ENCODE measurements around the gene TPSG1. TPM values are rescaled to one million over a fixed set of nuclear protein-coding genes. Genes with fewer than 3 reads are reported as not detected.

The TPSG1 gene
- total RNA-seq, 1 experiment from 2014 or later: not detected

DNA sequence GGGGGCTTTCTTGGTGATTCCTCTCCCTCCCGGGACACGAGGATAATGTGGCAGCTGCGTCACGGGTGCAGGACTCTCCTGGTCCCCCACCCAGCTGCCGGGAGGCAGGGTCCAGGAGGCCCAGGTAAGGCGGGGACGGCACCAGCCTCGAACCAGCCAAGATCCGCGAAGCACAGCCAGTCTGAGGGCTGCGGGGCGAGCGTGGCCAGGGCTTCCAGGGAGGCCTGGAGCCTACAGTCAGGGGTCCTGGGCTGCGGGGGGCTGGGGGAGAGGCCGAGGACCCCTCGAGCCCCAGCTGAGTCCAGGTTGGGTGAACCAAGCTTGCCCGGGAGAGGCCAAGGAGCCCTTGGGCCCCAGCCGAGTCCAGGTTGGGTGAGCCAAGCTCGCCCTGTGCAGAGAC, 40.8 kb upstream of the TPSG1 start (continued):
- TF ChIP-seq JUND (IDR thresholded peaks at IDR 0.05): no peak

DNA sequence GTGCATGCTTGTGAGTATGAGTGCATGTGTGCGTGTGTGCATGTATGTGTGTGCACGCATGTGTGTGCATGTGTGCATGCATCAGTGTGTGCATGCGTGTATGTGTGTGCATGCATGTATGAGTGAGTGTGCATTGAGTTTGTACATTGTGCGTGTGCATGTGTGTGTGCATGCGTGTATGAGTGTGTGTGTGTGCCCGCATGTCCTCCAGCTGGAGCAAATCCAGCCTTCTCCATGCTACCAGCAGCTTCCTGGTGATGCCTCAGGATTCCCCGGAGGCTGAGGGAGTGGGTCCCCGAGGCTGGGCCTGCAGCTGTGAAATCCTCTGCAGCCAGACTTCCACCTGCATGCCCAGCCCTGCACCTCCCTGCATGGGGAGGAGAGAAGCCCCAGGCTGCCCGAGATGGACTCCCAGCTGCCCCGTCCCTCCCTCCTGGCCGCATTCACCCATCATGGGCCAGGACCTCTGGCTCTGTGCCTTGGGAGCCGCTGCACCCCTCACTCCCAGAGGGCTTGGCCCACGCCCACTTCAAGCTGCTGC, 40.1 kb upstream of the TPSG1 start:
- H4K20me1 ChIP-seq (ENCODE audit: insufficient read depth): no peaks in the 10 kb centered on the region
- ATAC-seq (no peak), DNase-seq (ENCODE audit: low read depth, low spot score) (no peak)
- no peaks in the 10 kb centered on the region; a peak in 1 of 4 replicates for H3K9me3 ChIP-seq (ENCODE audit: control insufficient read depth in 1 of 2, insufficient read depth in 1 of 2, low read depth in 1 of 2, low read length in 2 of 2)
- no peak overlapping the region for H3K4me2 ChIP-seq (ENCODE audit: low read length)
- H3K79me2 ChIP-seq (ENCODE audit: insufficient read depth, low read length): no peaks in the 10 kb centered on the region
- peaks cover 4 to 5% of the 10 kb centered on the region in 2 experiments; a peak in 3 of 4 replicates for H3K4me1 ChIP-seq (ENCODE audit: control insufficient read depth in 1 of 2, insufficient read depth in 2 of 2, low read length in 2 of 2)
- RAD21 ChIA-PET (ENCODE audit: low non-redundant PET in 1 of 2, low total read pairs in 2 of 2, uncharacterized antibody in 2 of 2, unreplicated experiment in 2 of 2): no interaction called here
- CTCF ChIA-PET: no interaction called here
- intact Hi-C loops (cut with micrococcal nuclease): no loop called here
- POLR2A ChIA-PET: no interaction called here
- H3K27ac ChIP-seq (ENCODE audit: low read depth, low read length): no peak overlapping the region
- H3K4me3 ChIP-seq (replicated peaks in 1 of 2; ENCODE audit: low read depth in 1 of 2, low read length in 2 of 2): no peak overlapping the region
- no peaks in the 10 kb centered on the region for H3K9me2 ChIP-seq (ENCODE audit: insufficient read depth)
- no peaks in the 10 kb centered on the region for H3K27me3 ChIP-seq (ENCODE audit: insufficient read depth, low read length)
- TF ChIP-seq JUND (IDR thresholded peaks at IDR 0.05) (no peak), CBX3 (IDR thresholded peaks at IDR 0.05; ENCODE audit: low read depth) (no peak), RAD21 (IDR thresholded peaks at IDR 0.05; ENCODE audit: low read depth) (no peak), FOSL1 (IDR thresholded peaks at IDR 0.05; ENCODE audit: low read depth) (no peak), ZFX (IDR thresholded peaks at IDR 0.05) (no peak), POLR2AphosphoS5 (IDR thresholded peaks at IDR 0.05; ENCODE audit: low read depth, low read length) (no peak), EZH2phosphoT487 (IDR thresholded peaks at IDR 0.05; ENCODE audit: borderline replicate concordance) (no peak), YY1 (IDR thresholded peaks at IDR 0.05; ENCODE audit: extremely low read depth, insufficient replicate concordance, low read depth, low read length) (no peak), SRF (IDR thresholded peaks at IDR 0.05; ENCODE audit: low read depth) (no peak), EZH2 (IDR thresholded peaks at IDR 0.05) (no peak), TCF7L2 (IDR thresholded peaks at IDR 0.05; ENCODE audit: borderline replicate concordance, extremely low read depth, insufficient read depth, insufficient read length) (no peak), SP1 (IDR thresholded peaks at IDR 0.05; ENCODE audit: low read depth) (no peak), POLR2A (IDR thresholded peaks at IDR 0.05; ENCODE audit: borderline replicate concordance, extremely low read depth, insufficient read depth, insufficient read length) (no peak)
- TF ChIP-seq, protein P1, sequence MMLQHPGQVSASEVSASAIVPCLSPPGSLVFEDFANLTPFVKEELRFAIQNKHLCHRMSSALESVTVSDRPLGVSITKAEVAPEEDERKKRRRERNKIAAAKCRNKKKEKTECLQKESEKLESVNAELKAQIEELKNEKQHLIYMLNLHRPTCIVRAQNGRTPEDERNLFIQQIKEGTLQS (IDR thresholded peaks at IDR 0.05): no peak
- TF ChIP-seq, protein P2, sequence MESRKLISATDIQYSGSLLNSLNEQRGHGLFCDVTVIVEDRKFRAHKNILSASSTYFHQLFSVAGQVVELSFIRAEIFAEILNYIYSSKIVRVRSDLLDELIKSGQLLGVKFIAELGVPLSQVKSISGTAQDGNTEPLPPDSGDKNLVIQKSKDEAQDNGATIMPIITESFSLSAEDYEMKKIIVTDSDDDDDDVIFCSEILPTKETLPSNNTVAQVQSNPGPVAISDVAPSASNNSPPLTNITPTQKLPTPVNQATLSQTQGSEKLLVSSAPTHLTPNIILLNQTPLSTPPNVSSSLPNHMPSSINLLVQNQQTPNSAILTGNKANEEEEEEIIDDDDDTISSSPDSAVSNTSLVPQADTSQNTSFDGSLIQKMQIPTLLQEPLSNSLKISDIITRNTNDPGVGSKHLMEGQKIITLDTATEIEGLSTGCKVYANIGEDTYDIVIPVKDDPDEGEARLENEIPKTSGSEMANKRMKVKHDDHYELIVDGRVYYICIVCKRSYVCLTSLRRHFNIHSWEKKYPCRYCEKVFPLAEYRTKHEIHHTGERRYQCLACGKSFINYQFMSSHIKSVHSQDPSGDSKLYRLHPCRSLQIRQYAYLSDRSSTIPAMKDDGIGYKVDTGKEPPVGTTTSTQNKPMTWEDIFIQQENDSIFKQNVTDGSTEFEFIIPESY (IDR thresholded peaks at IDR 0.05; ENCODE audit: extremely low read depth, insufficient replicate concordance, low read length): no peak
- TF ChIP-seq, protein P3, sequence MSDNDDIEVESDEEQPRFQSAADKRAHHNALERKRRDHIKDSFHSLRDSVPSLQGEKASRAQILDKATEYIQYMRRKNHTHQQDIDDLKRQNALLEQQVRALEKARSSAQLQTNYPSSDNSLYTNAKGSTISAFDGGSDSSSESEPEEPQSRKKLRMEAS (IDR thresholded peaks at IDR 0.05): no peak
- no TSS peak for BruUV-seq (replicated peaks)
- H3K9ac ChIP-seq (ENCODE audit: low read length): no peak overlapping the region
- H2AFZ ChIP-seq (ENCODE audit: low read depth, low read length, poor library complexity, severe bottlenecking): no peak overlapping the region
- no peaks in the 10 kb centered on the region for H3K36me3 ChIP-seq (ENCODE audit: control insufficient read depth in 1 of 2, insufficient read depth in 2 of 2, low read length in 2 of 2)
